H1 (cell line): ENCODE measurements around the gene FSD1. TPM values are rescaled to one million over a fixed set of nuclear protein-coding genes. Genes with fewer than 3 reads are reported as not detected.

ENCODE experiments used
- CTCF ChIA-PET: fragments of 300-600 bp; sonication (Branson Sonifier 250); formaldehyde crosslinking; loops from one replicate; lab custom pipeline; 2021; ENCODE audit not compliant: partially characterized antibody; lab: Charles Lee
- POLR2A ChIA-PET: fragments of 300-600 bp; sonication (Branson Sonifier 250); formaldehyde crosslinking; loops from one replicate; lab custom pipeline; 2021; ENCODE audit warnings: inconsistent platforms; ENCODE audit not compliant: partially characterized antibody; lab: Charles Lee
- DNase-seq, 2 experiments: peaks; one replicate each; pipeline versions ENCODE4 v3.0.0 to v3.0.0-alpha.2; 2010 to 2022; ENCODE audit warnings: low spot score in 2 of 2, low read depth in 1 of 2, mixed read lengths in 1 of 2
- FAIRE-seq: peaks from 2 replicates; lab custom pipeline; 2011; peaks lifted over from hg19 to GRCh38; lab: Jason Lieb, UNC
- H2AFZ ChIP-seq: 2 replicates; pipeline ENCODE4 v1.8.1; 2012; ENCODE audit warnings: low read length, inconsistent platforms
- H2AK5ac ChIP-seq: 2 replicates; pipeline ENCODE4 v1.6.1; 2013; ENCODE audit warnings: low read depth, low read length
- H2BK120ac ChIP-seq: replicated peaks from 2 replicates; pipeline ENCODE3; 2013; ENCODE audit warnings: low read depth, low read length, inconsistent platforms
- H2BK12ac ChIP-seq: 2 replicates; pipeline ENCODE4 v1.6.1; 2013; ENCODE audit warnings: low read depth, low read length
- H2BK15ac ChIP-seq: 2 replicates; pipeline ENCODE4 v1.6.1; 2013; ENCODE audit warnings: low read length
- H2BK20ac ChIP-seq: 2 replicates; pipeline ENCODE4 v1.6.1; 2013; ENCODE audit warnings: low read length
- H2BK5ac ChIP-seq: 2 replicates; pipeline ENCODE4 v1.6.1; 2013; ENCODE audit warnings: low read depth, low read length
- H3K14ac ChIP-seq: 2 replicates; pipeline ENCODE4 v1.6.1; 2013; ENCODE audit warnings: inconsistent platforms; ENCODE audit not compliant: insufficient read length
- H3K18ac ChIP-seq: 2 replicates; pipeline ENCODE4 v1.6.1; 2013; ENCODE audit warnings: low read length; ENCODE audit errors: extremely low read depth
- H3K23ac ChIP-seq: 2 replicates; pipeline ENCODE4 v1.6.1; 2013; ENCODE audit warnings: inconsistent platforms; ENCODE audit not compliant: insufficient read length
- H3K23me2 ChIP-seq: 2 replicates; pipeline ENCODE4 v1.6.1; 2013; ENCODE audit warnings: low read depth, low read length
- H3K27ac ChIP-seq: 2 replicates; pipeline ENCODE4 v1.6.1; 2011; ENCODE audit warnings: low read depth, low read length, inconsistent platforms
- H3K27me3 ChIP-seq, 4 experiments: replicated peaks in 1 of 4; 1 replicate in 1 of 4; 2 replicates in 3 of 4; pipeline versions ENCODE4 v1.6.1 to v1.8.1; 2011 to 2013; ENCODE audit warnings: low read length in 3 of 4, mild to moderate bottlenecking in 3 of 4, inconsistent platforms in 2 of 4, mixed read lengths in 2 of 4, moderate library complexity in 1 of 4; ENCODE audit not compliant: control insufficient read depth in 3 of 4, insufficient read depth in 3 of 4; ENCODE audit errors: extremely low read depth in 1 of 4
- H3K36me3 ChIP-seq, 4 experiments: 2 replicates each; pipeline versions ENCODE4 v1.6.1 to v1.8.1; 2011 to 2013; ENCODE audit warnings: mild to moderate bottlenecking in 4 of 4, low read length in 3 of 4, moderate library complexity in 2 of 4, control low read depth in 1 of 4, inconsistent platforms in 1 of 4; ENCODE audit not compliant: insufficient read depth in 4 of 4, control insufficient read depth in 2 of 4
- H3K4ac ChIP-seq: replicated peaks from 2 replicates; pipeline ENCODE3; 2013; ENCODE audit warnings: low read length, low read depth, mixed read lengths, inconsistent platforms; ENCODE audit not compliant: insufficient read length
- H3K4me1 ChIP-seq, 4 experiments: replicated peaks in 1 of 4; 1 replicate in 1 of 4; 2 replicates in 3 of 4; pipeline versions ENCODE4 v1.6.1 to v1.8.1; 2011 to 2013; ENCODE audit warnings: low read length in 3 of 4, inconsistent platforms in 2 of 4, mixed read lengths in 1 of 4; ENCODE audit not compliant: insufficient read depth in 4 of 4, control insufficient read depth in 3 of 4
- H3K4me2 ChIP-seq, 2 experiments: 2 replicates each; pipeline versions ENCODE4 v1.6.1 to v1.8.1; 2011 to 2013; ENCODE audit warnings: low read depth in 2 of 2, low read length in 2 of 2, control low read depth in 1 of 2, inconsistent platforms in 1 of 2, mild to moderate bottlenecking in 1 of 2; ENCODE audit not compliant: insufficient read depth in 1 of 2
- H3K4me3 ChIP-seq, 4 experiments: fragments of 200-600, 300-600 bp in 1 of 4; sonication (generic), shearing (Covaris generic), sonication (Bioruptor Twin) in 1 of 4; 2 replicates each; pipeline versions ENCODE4 v1.5.1 to v1.8.1; 2011 to 2016; ENCODE audit warnings: low read length in 4 of 4, low read depth in 3 of 4, control low read depth in 2 of 4, inconsistent platforms in 2 of 4, mild to moderate bottlenecking in 2 of 4, mixed read lengths in 1 of 4, moderate library complexity in 1 of 4; ENCODE audit not compliant: insufficient read depth in 2 of 4; ENCODE audit errors: extremely low read depth in 1 of 4
- H3K56ac ChIP-seq: replicated peaks from 2 replicates; pipeline ENCODE3; 2013; ENCODE audit warnings: low read depth, mild to moderate bottlenecking, mixed read lengths, low read length, inconsistent platforms; ENCODE audit not compliant: insufficient read length
- H3K79me1 ChIP-seq: 2 replicates; pipeline ENCODE4 v1.6.1; 2013; ENCODE audit warnings: low read depth, low read length, control low read depth
- H3K79me2 ChIP-seq, 2 experiments: 2 replicates each; pipeline versions ENCODE4 v1.6.1 to v1.8.1; 2012 to 2013; ENCODE audit warnings: low read length in 2 of 2, mild to moderate bottlenecking in 2 of 2, inconsistent platforms in 1 of 2; ENCODE audit not compliant: insufficient read depth in 2 of 2, control insufficient read depth in 1 of 2
- H3K9ac ChIP-seq, 4 experiments: replicated peaks in 1 of 4; 1 replicate in 1 of 4; 2 replicates in 3 of 4; pipeline versions ENCODE4 v1.6.1 to v1.8.1; 2011 to 2013; ENCODE audit warnings: low read depth in 3 of 4, low read length in 3 of 4, control low read depth in 2 of 4, mild to moderate bottlenecking in 2 of 4, moderate library complexity in 2 of 4, inconsistent platforms in 1 of 4; ENCODE audit errors: extremely low read depth in 1 of 4
- H3K9me3 ChIP-seq, 2 experiments: 2 replicates each; pipeline versions ENCODE4 v1.6.1 to v1.8.1; 2012 to 2013; ENCODE audit warnings: mild to moderate bottlenecking in 2 of 2, moderate library complexity in 2 of 2, control low read depth in 1 of 2, inconsistent platforms in 1 of 2, low read depth in 1 of 2, low read length in 1 of 2, mixed read lengths in 1 of 2; ENCODE audit not compliant: insufficient read depth in 2 of 2
- H4K20me1 ChIP-seq, 2 experiments: replicated peaks in 1 of 2; 2 replicates each; pipeline versions ENCODE3 to v1.8.1; 2011 to 2013; ENCODE audit warnings: inconsistent platforms in 2 of 2, low read length in 2 of 2, mild to moderate bottlenecking in 1 of 2; ENCODE audit not compliant: insufficient read depth in 2 of 2, control insufficient read depth in 1 of 2
- H4K5ac ChIP-seq: 2 replicates; pipeline ENCODE4 v1.6.1; 2013; ENCODE audit warnings: low read length, low read depth, mixed read lengths, inconsistent platforms; ENCODE audit not compliant: insufficient read length
- H4K8ac ChIP-seq: 2 replicates; pipeline ENCODE4 v1.8.0; 2013; ENCODE audit warnings: mild to moderate bottlenecking, moderate library complexity, low read length, inconsistent platforms; ENCODE audit not compliant: insufficient read depth; ENCODE audit errors: extremely low read depth
- H4K91ac ChIP-seq: replicated peaks from 2 replicates; pipeline ENCODE3; 2013; ENCODE audit warnings: low read length, mixed read lengths, inconsistent platforms; ENCODE audit not compliant: insufficient read length
- BCL11A ChIP-seq, 2 experiments: IDR thresholded peaks; one replicate each; pipeline ENCODE4 v1.6.1; 2011; ENCODE audit warnings: low read depth in 2 of 2, low read length in 2 of 2, mild to moderate bottlenecking in 2 of 2
- CEBPB ChIP-seq: IDR thresholded peaks from 2 replicates; pipeline ENCODE4 v1.6.1; 2012; ENCODE audit warnings: low read depth, low read length
- HDAC6 ChIP-seq: IDR thresholded peaks from one replicate; pipeline ENCODE4 v1.7.1; 2012; ENCODE audit warnings: low read depth, mild to moderate bottlenecking, inconsistent platforms, low read length, moderate library complexity
- KDM1A ChIP-seq: fragments of 200-600, 300-600 bp; sonication (generic); IDR thresholded peaks from 2 replicates; pipeline ENCODE4 v1.7.1; 2016; ENCODE audit warnings: mild to moderate bottlenecking, low read length, borderline replicate concordance
- MAFK ChIP-seq: IDR thresholded peaks from 2 replicates; pipeline ENCODE4 v1.6.1; 2012; ENCODE audit warnings: low read depth, mild to moderate bottlenecking, improper control_type of control experiment, low read length
- POU5F1 ChIP-seq: IDR thresholded peaks from 2 replicates; pipeline ENCODE4 v1.6.1; 2011; ENCODE audit warnings: low read depth, mild to moderate bottlenecking, low read length, moderate library complexity
- RFX5 ChIP-seq: IDR thresholded peaks from 2 replicates; pipeline ENCODE4 v1.6.1; 2011; ENCODE audit warnings: low read depth, low read length, improper control_type of control experiment, borderline replicate concordance
- RNF2 ChIP-seq: fragments of 200-900, 300-1000 bp; sonication (generic); IDR thresholded peaks from 2 replicates; pipeline ENCODE4 v1.7.1; 2016; ENCODE audit warnings: borderline replicate concordance, low read depth, mild to moderate bottlenecking, antibody characterized with exemption, low read length; ENCODE audit not compliant: poor library complexity, severe bottlenecking; ENCODE audit errors: missing control alignments
- SP1 ChIP-seq: IDR thresholded peaks from 2 replicates; pipeline ENCODE4 v1.6.1; 2011; ENCODE audit warnings: low read depth, low read length
- SRF ChIP-seq: IDR thresholded peaks from 2 replicates; pipeline ENCODE4 v1.6.1; 2011; ENCODE audit warnings: mild to moderate bottlenecking, low read depth, low read length, moderate library complexity
- SUZ12 ChIP-seq: fragments of 200-600 bp; sonication (generic); IDR thresholded peaks from 2 replicates; pipeline ENCODE4 v1.6.1; 2012; ENCODE audit warnings: mild to moderate bottlenecking, inconsistent platforms, low read length, moderate library complexity, mixed read lengths
- TAF7 ChIP-seq: optimal IDR thresholded peaks from 2 replicates; pipeline ENCODE3; 2011; ENCODE audit warnings: low read depth, mild to moderate bottlenecking, inconsistent platforms, low read length, moderate library complexity, borderline replicate concordance
- WGBS, 2 experiments: shearing (Covaris generic) in 1 of 2; methylation state at CpG; one replicate each; pipeline versions ENCODE4 v1.1.6 to v1.1.7; 2013 to 2015; ENCODE audit warnings: low lambda C conversion rate in 2 of 2, mixed read lengths in 2 of 2, inconsistent platforms in 1 of 2, low coverage in 1 of 2, missing lambda C conversion rate in 1 of 2; ENCODE audit not compliant: insufficient replicate concordance in 2 of 2, insufficient coverage in 1 of 2, insufficient read length in 1 of 2; ENCODE audit errors: extremely low coverage in 1 of 2, missing lambda C conversion rate in 1 of 2; 5-methylcytosine and 5-hydroxymethylcytosine counted together
- polyA plus RNA-seq, 7 experiments: library from polyadenylated mRNA; depleted of rRNA in 3 of 7; stranded (reverse) in 5 of 7; unstranded in 2 of 7; fragments of >200 nt in 5 of 7; fragments of 200-250 nt in 2 of 7; gene quantifications; 1 replicate in 5 of 7; 2 replicates in 1 of 7; 4 replicates in 1 of 7; pipeline versions ENCODE4 v1.2.1 to v1.2.3, GENCODE V29; 2011 to 2013; ENCODE audit warnings: missing spikeins in 2 of 7, mixed read lengths in 2 of 7
- total RNA-seq: library from RNA; stranded (reverse); fragmentation: NEBNext Ultra II Directional; extraction: Animal tissue kit (Norgen Biotek cat#: 25700); gene quantifications from 2 replicates; pipeline ENCODE4 v1.2.1, GENCODE V29; 2021

Gene FSD1
- total and polyA plus RNA-seq, 2 of the 8 experiments (the other 6 are each of a cell fraction or from before 2014, with no cell fraction given) = 58.8 to 181 TPM

- H3K23ac ChIP-seq = no peak overlapping the region
- no peak overlapping the region for H4K5ac ChIP-seq
- ChIA-PET CTCF (interaction anchor here (0.6 to 2.0 kb wide), 6 partner anchors 28 to 164 kb away, joined by 3 to 4 read pairs (median 4); no protein-coding TSS in a partner anchor), POLR2A (interaction anchor here (0.6 to 13.0 kb wide), 7 partner anchors 8 to 122 kb away, joined by 3 to 72 read pairs (median 4); partner anchors contain the start of gene MPND)
- no peak overlapping the region for H2BK120ac ChIP-seq
- peaks cover 0 to 12% (median 2%) of the 10 kb centered on the region in 4 experiments; a peak in 2 of 7 replicates for H3K4me1 ChIP-seq
- no peak overlapping the region for H3K4me3 ChIP-seq
- H4K91ac ChIP-seq = no peak overlapping the region
- no peak overlapping the region for H4K8ac ChIP-seq
- no peaks in the 10 kb centered on the region for H3K23me2 ChIP-seq
- 97% methylated on average over 9 of the region's 9 CpGs; no CpG with 5 or more reads in 1 of the 2 experiments for WGBS, 2 experiments
- H3K14ac ChIP-seq = no peak overlapping the region
- H3K56ac ChIP-seq = no peak overlapping the region
- no peaks in the 10 kb centered on the region for H3K79me1 ChIP-seq
- no peak for FAIRE-seq
- no peak overlapping the region for H3K18ac ChIP-seq
- no peak overlapping the region; the same call in 1 of the 2 replicates for H3K27ac ChIP-seq
- H2BK15ac ChIP-seq = no peak overlapping the region
- DNase-seq = no peak
- no peak overlapping the region for H2AK5ac ChIP-seq
- H3K36me3 ChIP-seq = peaks cover 3 to 16% (median 12%) of the 10 kb centered on the region in 4 experiments; a peak in 6 of 8 replicates
- no peaks in the 10 kb centered on the region for H3K27me3 ChIP-seq
- H4K20me1 ChIP-seq = peaks cover 4 to 17% of the 10 kb centered on the region in 2 experiments
- H3K9ac ChIP-seq = no peak overlapping the region
- H3K4me2 ChIP-seq = no peak overlapping the region
- H3K4ac ChIP-seq = no peak overlapping the region
- H2AFZ ChIP-seq = no peak overlapping the region
- H3K9me3 ChIP-seq = no peaks in the 10 kb centered on the region
- no peak overlapping the region for H2BK20ac ChIP-seq
- no peak overlapping the region for H2BK12ac ChIP-seq
- H3K79me2 ChIP-seq = no peaks in the 10 kb centered on the region
- H2BK5ac ChIP-seq = peak overlapping the region; percentile 52; the same call in 1 of the 2 replicates
- TF ChIP-seq CEBPB (no peak), RFX5 (no peak), HDAC6 (no peak), RNF2 (no peak), KDM1A (no peak), MAFK (no peak), SUZ12 (no peak), SRF (no peak), SP1 (no peak), POU5F1 (no peak), BCL11A (IDR thresholded peaks at IDR 0.05; ENCODE audit: low read depth in 2 of 2, low read length in 2 of 2) (no peak), TAF7 (no peak)
Observed at GRCh38 chr19:4360081-4360569, 55.7 kb downstream of the FSD1 start.
